Nephron progenitor cell (in vitro differentiated cells): ENCODE measurements around the gene BIN1.

Source experiments
- DNase-seq: peaks from one replicate; pipeline ENCODE4 v3.0.0; 2021
- H3K27ac Mint-ChIP-seq: 2 replicates; pipeline ENCODE4 v1.8.0; 2021; ENCODE audit warnings: mild to moderate bottlenecking, moderate library complexity, mixed read lengths
- H3K27me3 Mint-ChIP-seq: 2 replicates; pipeline ENCODE4 v1.8.0; 2021; ENCODE audit warnings: mild to moderate bottlenecking, low read depth, mixed read lengths; ENCODE audit not compliant: poor library complexity
- H3K36me3 Mint-ChIP-seq: 2 replicates; pipeline ENCODE4 v1.8.0; 2021; ENCODE audit warnings: low read depth, mixed read lengths
- H3K4me1 Mint-ChIP-seq: 2 replicates; pipeline ENCODE4 v1.8.0; 2021; ENCODE audit warnings: mixed read lengths
- H3K4me3 Mint-ChIP-seq: 2 replicates; pipeline ENCODE4 v1.8.0; 2021; ENCODE audit warnings: mild to moderate bottlenecking, moderate library complexity, mixed read lengths
- H3K9me3 Mint-ChIP-seq: 2 replicates; pipeline ENCODE4 v1.8.0; 2021; ENCODE audit warnings: mild to moderate bottlenecking, moderate library complexity, mixed read lengths
- TF ChIP-seq, protein P1 (sequence below): fragments of 200-600 bp; sonication (generic); IDR thresholded peaks from 2 replicates; pipeline ENCODE4 v1.5.0; 2021; ENCODE audit warnings: antibody characterized with exemption

The BIN1 gene

DNA sequence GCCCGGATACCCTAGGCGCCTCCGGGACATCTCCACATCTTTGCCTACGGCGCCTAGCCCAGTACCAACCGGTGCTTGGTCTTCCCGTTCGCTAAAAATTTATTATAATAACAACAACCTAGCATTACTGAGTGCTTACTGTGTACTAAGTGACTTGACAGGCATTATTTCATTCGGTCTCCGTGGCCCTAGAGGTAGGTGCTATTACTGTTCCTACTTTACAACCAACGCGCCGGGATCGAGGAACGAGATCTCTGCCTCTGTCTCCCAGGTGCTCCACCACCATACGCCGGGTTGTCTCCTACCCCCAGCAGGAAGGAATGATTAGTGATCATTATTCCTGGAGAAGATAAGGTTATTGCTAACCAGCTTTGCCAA is 657 bp upstream of the BIN1 start:
- Mint-ChIP-seq H3K27ac (no peak overlapping the region), H3K4me3 (peak overlapping the region; percentile 89), H3K27me3 (peaks cover 11% of the 10 kb centered on the region), H3K36me3 (peaks cover 2% of the 10 kb centered on the region), H3K9me3 (no peaks in the 10 kb centered on the region), H3K4me1 (peaks cover 48% of the 10 kb centered on the region)
- TF ChIP-seq, protein P1, sequence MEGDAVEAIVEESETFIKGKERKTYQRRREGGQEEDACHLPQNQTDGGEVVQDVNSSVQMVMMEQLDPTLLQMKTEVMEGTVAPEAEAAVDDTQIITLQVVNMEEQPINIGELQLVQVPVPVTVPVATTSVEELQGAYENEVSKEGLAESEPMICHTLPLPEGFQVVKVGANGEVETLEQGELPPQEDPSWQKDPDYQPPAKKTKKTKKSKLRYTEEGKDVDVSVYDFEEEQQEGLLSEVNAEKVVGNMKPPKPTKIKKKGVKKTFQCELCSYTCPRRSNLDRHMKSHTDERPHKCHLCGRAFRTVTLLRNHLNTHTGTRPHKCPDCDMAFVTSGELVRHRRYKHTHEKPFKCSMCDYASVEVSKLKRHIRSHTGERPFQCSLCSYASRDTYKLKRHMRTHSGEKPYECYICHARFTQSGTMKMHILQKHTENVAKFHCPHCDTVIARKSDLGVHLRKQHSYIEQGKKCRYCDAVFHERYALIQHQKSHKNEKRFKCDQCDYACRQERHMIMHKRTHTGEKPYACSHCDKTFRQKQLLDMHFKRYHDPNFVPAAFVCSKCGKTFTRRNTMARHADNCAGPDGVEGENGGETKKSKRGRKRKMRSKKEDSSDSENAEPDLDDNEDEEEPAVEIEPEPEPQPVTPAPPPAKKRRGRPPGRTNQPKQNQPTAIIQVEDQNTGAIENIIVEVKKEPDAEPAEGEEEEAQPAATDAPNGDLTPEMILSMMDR, result no peak
- DNase-seq, result no peak

GRCh38 chr2:127106457-127106990 is 430 bp downstream of the BIN1 start:
- Mint-ChIP-seq H3K4me1 (peaks cover 54% of the 10 kb centered on the region), H3K27ac (no peak overlapping the region)

GRCh38 chr2:127105656-127106456 is 1.1 kb downstream of the BIN1 start:
- H3K36me3 Mint-ChIP-seq, result peaks cover 10% of the 10 kb centered on the region
- no peaks in the 10 kb centered on the region for H3K9me3 Mint-ChIP-seq
- DNase-seq, result peak; percentile 61
- no peaks in the 10 kb centered on the region for H3K27me3 Mint-ChIP-seq
- TF ChIP-seq, protein P1, result no peak
- peak overlapping the region; percentile 78 for H3K4me3 Mint-ChIP-seq
- H3K27ac Mint-ChIP-seq, result no peak overlapping the region
- H3K4me1 Mint-ChIP-seq, result peaks cover 61% of the 10 kb centered on the region

More at GRCh38 chr2:127106457-127106990, 430 bp downstream of the BIN1 start:
- Mint-ChIP-seq H3K9me3 (no peaks in the 10 kb centered on the region), H3K27me3 (peaks cover under 1% of the 10 kb centered on the region), H3K4me3 (peak overlapping the region; percentile 78), H3K36me3 (peaks cover 5% of the 10 kb centered on the region)
- TF ChIP-seq, protein P1, result no peak
- DNase-seq, result peak; percentile 49

DNA sequence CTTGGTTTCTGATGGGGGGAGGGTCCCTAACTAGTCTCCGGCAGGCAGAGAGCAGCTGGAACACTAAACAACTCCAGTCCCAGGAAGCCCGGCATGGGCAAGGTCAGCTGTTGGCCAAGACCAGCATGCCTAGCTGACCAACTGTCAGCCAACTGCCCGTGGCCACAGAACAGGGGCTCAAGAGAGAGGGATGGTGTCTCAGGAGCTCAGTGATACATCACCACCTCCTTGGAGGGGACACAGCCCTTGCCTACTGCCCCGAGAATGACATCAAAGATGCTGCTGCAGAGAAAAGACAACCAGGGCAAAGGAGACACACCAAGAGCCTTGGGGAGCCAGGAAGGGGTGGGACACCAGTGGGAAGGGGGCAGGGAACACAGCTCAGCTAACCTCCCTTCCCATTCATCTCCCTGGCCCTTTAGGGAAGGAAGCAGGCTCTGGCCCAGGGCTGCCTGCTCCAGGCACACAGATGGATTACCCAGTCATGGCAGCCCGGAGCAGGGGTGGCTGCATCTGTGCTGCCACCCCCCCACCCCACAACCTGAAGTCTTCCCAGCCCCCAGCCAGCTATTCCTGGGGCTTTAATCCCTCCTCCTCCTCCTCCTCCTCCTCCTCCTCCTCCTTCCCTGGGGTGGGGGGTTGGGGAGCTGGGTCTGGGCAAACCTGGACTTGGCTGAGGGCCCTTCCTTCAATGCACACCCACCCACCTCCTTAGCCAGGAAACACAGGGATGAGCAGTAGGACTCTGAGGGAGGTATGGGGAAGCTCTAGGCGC is 1.9 kb downstream of the BIN1 start:
- peaks cover 68% of the 10 kb centered on the region for H3K4me1 Mint-ChIP-seq
- no peaks in the 10 kb centered on the region for H3K27me3 Mint-ChIP-seq
- TF ChIP-seq, protein P1, result no peak
- peaks cover 10% of the 10 kb centered on the region for H3K36me3 Mint-ChIP-seq
- no peaks in the 10 kb centered on the region for H3K9me3 Mint-ChIP-seq
- DNase-seq, result no peak
- peak overlapping the region; percentile 78 for H3K4me3 Mint-ChIP-seq
- peak overlapping the region; percentile 85 for H3K27ac Mint-ChIP-seq

DNA sequence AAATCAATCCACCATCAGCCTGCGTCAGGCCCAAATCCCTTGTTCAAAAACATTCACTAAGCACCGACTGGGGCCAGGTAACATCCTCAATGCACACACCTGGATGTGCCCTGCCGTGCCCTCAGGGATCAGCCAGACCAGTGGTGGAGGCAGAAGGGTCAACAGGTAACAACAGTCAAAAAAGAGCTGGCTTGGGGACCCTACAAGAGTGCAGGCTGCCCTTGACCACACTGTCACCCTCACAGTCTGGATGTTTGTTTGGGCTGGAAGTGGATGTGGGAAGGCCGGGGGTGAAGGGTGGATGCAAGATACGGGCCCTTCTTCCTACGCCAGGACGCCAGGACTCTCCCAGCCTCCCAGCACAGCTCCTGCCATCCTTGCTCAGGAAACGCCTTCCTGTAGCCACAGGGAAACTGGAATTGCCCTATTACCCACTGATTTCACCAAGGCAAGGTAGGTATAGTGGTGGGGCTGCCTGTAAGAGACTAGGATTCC is 2.7 kb downstream of the BIN1 start:
- DNase-seq, result no peak
- H3K9me3 Mint-ChIP-seq, result no peaks in the 10 kb centered on the region
- no peaks in the 10 kb centered on the region for H3K27me3 Mint-ChIP-seq
- H3K4me3 Mint-ChIP-seq, result peak overlapping the region; percentile 78
- TF ChIP-seq, protein P1, result no peak
- peaks cover 10% of the 10 kb centered on the region for H3K36me3 Mint-ChIP-seq
- peak overlapping the region; percentile 85 for H3K27ac Mint-ChIP-seq
- peaks cover 66% of the 10 kb centered on the region for H3K4me1 Mint-ChIP-seq
